HepG2 (cell line): ENCODE results near the gene IQGAP2. TPM values are rescaled to one million over a fixed set of nuclear protein-coding genes. Genes with fewer than 3 reads are reported as not detected.
"Not testable (repeated sequence)": the region's sequence is repeated elsewhere in the genome, so short reads cannot be mapped to it uniquely, and the experiment has no call there.

Experiments used
- ATAC-seq: fragments of 200-7000 bp; cut with Tn5 transposase; 3 replicates; pipeline ENCODE4 v1.9.1; 2020; ENCODE audit warnings: mild to moderate bottlenecking, moderate library complexity
- BruUV-seq: library from RNA; stranded (reverse); fragments of 400-500 nt; replicated peaks from 2 replicates; lab custom pipeline; 2021; lab: Mats Ljungman, UMichigan
- CTCF ChIA-PET: fragments of 300-600 bp; formaldehyde crosslinking; extraction: SDS; loops from one replicate; lab custom pipeline; 2021; ENCODE audit warnings: low total read pairs, inconsistent platforms, low intra/inter-chr PET ratio; lab: Yijun Ruan, JAX
- POLR2A ChIA-PET: fragments of 350-600 bp; sonication (Branson Sonifier 250); formaldehyde crosslinking; loops from one replicate; lab custom pipeline; 2020; ENCODE audit warnings: antibody characterized with exemption, inconsistent platforms; lab: Yijun Ruan, JAX
- DNase-seq: peaks from one replicate; pipeline ENCODE4 v3.0.0-alpha.2; 2015; ENCODE audit warnings: low spot score
- FAIRE-seq: peaks from 3 replicates; lab custom pipeline; 2011; peaks lifted over from hg19 to GRCh38; lab: Jason Lieb, UNC
- H2AFZ ChIP-seq: one replicate; pipeline ENCODE4 v1.6.1; 2011; ENCODE audit warnings: low read length, inconsistent platforms
- H3K27ac ChIP-seq: fragments of 300-600 bp; 3 replicates; pipeline ENCODE4 v1.8.0; 2011; ENCODE audit warnings: mixed run types, mild to moderate bottlenecking, mixed read lengths, low read length, inconsistent platforms; ENCODE audit not compliant: insufficient read depth; ENCODE audit errors: extremely low read length
- H3K27me3 ChIP-seq, 2 experiments: fragments of 200-600 bp in 1 of 2; 2 replicates in 1 of 2; 3 replicates in 1 of 2; pipeline versions ENCODE4 v1.6.0 to v1.8.0; 2011; ENCODE audit warnings: low read length in 2 of 2, mild to moderate bottlenecking in 2 of 2, moderate library complexity in 2 of 2, inconsistent platforms in 1 of 2; ENCODE audit not compliant: insufficient read depth in 2 of 2, control insufficient read depth in 1 of 2
- H3K36me3 ChIP-seq, 2 experiments: fragments of 200-600 bp in 1 of 2; replicated peaks in 1 of 2; 2 replicates in 1 of 2; 3 replicates in 1 of 2; pipeline versions ENCODE4 v1.5.1 to v1.8.0; 2011; ENCODE audit warnings: low read length in 2 of 2, inconsistent platforms in 1 of 2; ENCODE audit not compliant: insufficient read depth in 2 of 2, control insufficient read depth in 1 of 2
- H3K4me1 ChIP-seq: 2 replicates; pipeline ENCODE4 v1.5.1; 2012; ENCODE audit warnings: low read length, inconsistent platforms; ENCODE audit not compliant: insufficient read depth
- H3K4me2 ChIP-seq: 2 replicates; pipeline ENCODE4 v1.6.0; 2011; ENCODE audit warnings: low read depth, low read length, inconsistent platforms
- H3K4me3 ChIP-seq, 3 experiments: fragments of 200-600 bp in 1 of 3; sonication (generic), shearing (Covaris generic) in 1 of 3; replicated peaks in 1 of 3; 2 replicates each; pipeline ENCODE4 v1.5.1; 2011 to 2016; ENCODE audit warnings: low read length in 3 of 3, inconsistent platforms in 2 of 3, low read depth in 2 of 3, mild to moderate bottlenecking in 2 of 3, control low read depth in 1 of 3, mixed read lengths in 1 of 3; ENCODE audit not compliant: insufficient read depth in 1 of 3
- H3K79me2 ChIP-seq: one replicate; pipeline ENCODE4 v1.6.1; 2011; ENCODE audit warnings: low read length, inconsistent platforms; ENCODE audit not compliant: insufficient read depth
- H3K9ac ChIP-seq: 2 replicates; pipeline ENCODE4 v1.6.0; 2011; ENCODE audit warnings: mild to moderate bottlenecking, low read depth, low read length, inconsistent platforms; ENCODE audit not compliant: insufficient read depth
- H3K9me3 ChIP-seq: 2 replicates; pipeline ENCODE4 v1.5.1; 2012; ENCODE audit warnings: mild to moderate bottlenecking, low read length
- H4K20me1 ChIP-seq: 2 replicates; pipeline ENCODE4 v1.6.0; 2011; ENCODE audit warnings: inconsistent platforms, mild to moderate bottlenecking, low read length, moderate library complexity; ENCODE audit not compliant: insufficient read depth
- MAZ ChIP-seq, 2 experiments: sonication (generic) in 1 of 2; formaldehyde crosslinking in 1 of 2; IDR thresholded peaks; 2 replicates each; pipeline versions ENCODE4 v1.5.0 to v1.6.1; 2012 to 2020; ENCODE audit warnings: low read depth in 2 of 2, mild to moderate bottlenecking in 2 of 2, borderline replicate concordance in 1 of 2, improper control_type of control experiment in 1 of 2, low read length in 1 of 2, missing genetic modification reagents in 1 of 2, moderate library complexity in 1 of 2
- RFX1 ChIP-seq: fragments of 450-650 bp; IDR thresholded peaks from 2 replicates; pipeline ENCODE4 v1.6.1; 2017
- RFXAP ChIP-seq: sonication (generic); formaldehyde crosslinking; IDR thresholded peaks from 2 replicates; pipeline ENCODE4 v1.4.0; 2020; ENCODE audit warnings: missing genetic modification reagents, borderline replicate concordance
- SAP130 ChIP-seq: IDR thresholded peaks from 2 replicates; pipeline ENCODE4 v1.6.1; 2016; ENCODE audit warnings: low read depth
- WGBS: methylation state at CpG from one replicate; pipeline ENCODE4 v1.1.6; 2017; ENCODE audit warnings: low lambda C conversion rate; 5-methylcytosine and 5-hydroxymethylcytosine counted together
- in situ Hi-C: cut with HindIII; loops from 2 replicates; pipeline ENCODE4 v1.10.0; 2017; ENCODE audit warnings: low pct_unique_long_range_greater_than_20kb; ENCODE audit not compliant: extremely low pct_ligation_motif_present
- intact Hi-C: fragments of 100-400 bp; cut with micrococcal nuclease; formaldehyde crosslinking; loops from one replicate; pipeline ENCODE4 v1.10.0; 2022; ENCODE audit not compliant: unreplicated experiment
- polyA plus RNA-seq, 8 experiments: library from polyadenylated mRNA; depleted of rRNA in 3 of 8; stranded (reverse) in 7 of 8; unstranded in 1 of 8; fragments of >200 nt; fragmentation: Illumina TruSeq in 4 of 8; extraction: Trizol in 4 of 8; gene quantifications; 2 replicates each; pipeline versions ENCODE4 v1.2.1 to v1.2.3, GENCODE V29; 2011 to 2016; ENCODE audit warnings: low read depth in 4 of 8, missing spikeins in 1 of 8, mixed read lengths in 1 of 8; ENCODE audit not compliant: insufficient read depth in 1 of 8
- total RNA-seq, 5 experiments: library from RNA; depleted of rRNA; stranded (reverse); fragments of >200 nt; fragmentation: Illumina TruSeq; extraction: Trizol; gene quantifications; 2 replicates each; pipeline ENCODE4 v1.2.3, GENCODE V29; 2016; ENCODE audit warnings: low read depth in 1 of 5
- TF ChIP-seq, protein P1 (sequence below): sonication (generic); formaldehyde crosslinking; IDR thresholded peaks from 2 replicates; pipeline ENCODE4 v1.4.0; 2020; ENCODE audit warnings: mild to moderate bottlenecking, missing genetic modification reagents
- TF ChIP-seq, protein P2 (sequence below): sonication (generic); formaldehyde crosslinking; IDR thresholded peaks from 2 replicates; pipeline ENCODE4 v1.9.0; 2022; ENCODE audit warnings: low read depth, missing genetic modification reagents
- TF ChIP-seq, protein P3 (sequence below): sonication (generic); formaldehyde crosslinking; conservative IDR thresholded peaks from 2 replicates; pipeline ENCODE4 v1.4.0; 2020; ENCODE audit warnings: missing genetic modification reagents

IQGAP2 gene
- total and polyA plus RNA-seq, 2 of the 13 experiments (the other 11 are each of a cell fraction or from before 2014, with no cell fraction given): 35.2 to 83.3 TPM

DNA sequence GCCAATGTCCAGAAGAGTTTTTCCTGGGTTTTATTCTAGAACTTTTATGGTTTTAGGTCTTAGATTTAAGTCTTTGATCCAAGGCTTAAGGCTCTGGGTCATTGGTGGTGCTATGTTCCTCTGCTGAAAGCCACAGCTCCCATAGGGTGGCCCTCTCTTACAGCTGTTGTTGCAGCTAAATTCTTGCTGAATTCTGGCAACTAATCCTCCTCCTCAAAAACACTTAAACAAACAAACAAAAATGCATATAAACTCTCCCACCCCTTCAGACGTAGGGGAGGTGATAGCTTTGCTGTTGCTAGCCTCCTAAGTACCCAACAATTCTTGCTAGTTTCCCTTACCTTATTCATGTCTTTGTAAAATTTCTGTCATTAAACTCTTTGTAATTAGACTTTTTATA lies 30.2 kb downstream of the IQGAP2 start (continued):
- TF ChIP-seq, protein P1, sequence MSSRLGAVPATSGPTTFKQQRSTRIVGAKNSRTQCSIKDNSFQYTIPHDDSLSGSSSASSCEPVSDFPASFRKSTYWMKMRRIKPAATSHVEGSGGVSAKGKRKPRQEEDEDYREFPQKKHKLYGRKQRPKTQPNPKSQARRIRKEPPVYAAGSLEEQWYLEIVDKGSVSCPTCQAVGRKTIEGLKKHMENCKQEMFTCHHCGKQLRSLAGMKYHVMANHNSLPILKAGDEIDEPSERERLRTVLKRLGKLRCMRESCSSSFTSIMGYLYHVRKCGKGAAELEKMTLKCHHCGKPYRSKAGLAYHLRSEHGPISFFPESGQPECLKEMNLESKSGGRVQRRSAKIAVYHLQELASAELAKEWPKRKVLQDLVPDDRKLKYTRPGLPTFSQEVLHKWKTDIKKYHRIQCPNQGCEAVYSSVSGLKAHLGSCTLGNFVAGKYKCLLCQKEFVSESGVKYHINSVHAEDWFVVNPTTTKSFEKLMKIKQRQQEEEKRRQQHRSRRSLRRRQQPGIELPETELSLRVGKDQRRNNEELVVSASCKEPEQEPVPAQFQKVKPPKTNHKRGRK (CRISPR knock-in tag): no peak
- TF ChIP-seq SAP130 (CRISPR knock-in tag) (no peak), RFXAP (CRISPR knock-in tag) (no peak), RFX1 (no peak), MAZ (IDR thresholded peaks at IDR 0.05; ENCODE audit: borderline replicate concordance, low read depth, low read length) (no peak), MAZ (CRISPR knock-in tag; IDR thresholded peaks at IDR 0.05; ENCODE audit: low read depth) (no peak)
- TF ChIP-seq, protein P2, sequence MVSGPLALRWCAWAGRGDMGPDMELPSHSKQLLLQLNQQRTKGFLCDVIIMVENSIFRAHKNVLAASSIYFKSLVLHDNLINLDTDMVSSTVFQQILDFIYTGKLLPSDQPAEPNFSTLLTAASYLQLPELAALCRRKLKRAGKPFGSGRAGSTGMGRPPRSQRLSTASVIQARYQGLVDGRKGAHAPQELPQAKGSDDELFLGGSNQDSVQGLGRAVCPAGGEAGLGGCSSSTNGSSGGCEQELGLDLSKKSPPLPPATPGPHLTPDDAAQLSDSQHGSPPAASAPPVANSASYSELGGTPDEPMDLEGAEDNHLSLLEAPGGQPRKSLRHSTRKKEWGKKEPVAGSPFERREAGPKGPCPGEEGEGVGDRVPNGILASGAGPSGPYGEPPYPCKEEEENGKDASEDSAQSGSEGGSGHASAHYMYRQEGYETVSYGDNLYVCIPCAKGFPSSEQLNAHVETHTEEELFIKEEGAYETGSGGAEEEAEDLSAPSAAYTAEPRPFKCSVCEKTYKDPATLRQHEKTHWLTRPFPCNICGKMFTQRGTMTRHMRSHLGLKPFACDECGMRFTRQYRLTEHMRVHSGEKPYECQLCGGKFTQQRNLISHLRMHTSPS (CRISPR knock-in tag): no peak
- TF ChIP-seq, protein P3, sequence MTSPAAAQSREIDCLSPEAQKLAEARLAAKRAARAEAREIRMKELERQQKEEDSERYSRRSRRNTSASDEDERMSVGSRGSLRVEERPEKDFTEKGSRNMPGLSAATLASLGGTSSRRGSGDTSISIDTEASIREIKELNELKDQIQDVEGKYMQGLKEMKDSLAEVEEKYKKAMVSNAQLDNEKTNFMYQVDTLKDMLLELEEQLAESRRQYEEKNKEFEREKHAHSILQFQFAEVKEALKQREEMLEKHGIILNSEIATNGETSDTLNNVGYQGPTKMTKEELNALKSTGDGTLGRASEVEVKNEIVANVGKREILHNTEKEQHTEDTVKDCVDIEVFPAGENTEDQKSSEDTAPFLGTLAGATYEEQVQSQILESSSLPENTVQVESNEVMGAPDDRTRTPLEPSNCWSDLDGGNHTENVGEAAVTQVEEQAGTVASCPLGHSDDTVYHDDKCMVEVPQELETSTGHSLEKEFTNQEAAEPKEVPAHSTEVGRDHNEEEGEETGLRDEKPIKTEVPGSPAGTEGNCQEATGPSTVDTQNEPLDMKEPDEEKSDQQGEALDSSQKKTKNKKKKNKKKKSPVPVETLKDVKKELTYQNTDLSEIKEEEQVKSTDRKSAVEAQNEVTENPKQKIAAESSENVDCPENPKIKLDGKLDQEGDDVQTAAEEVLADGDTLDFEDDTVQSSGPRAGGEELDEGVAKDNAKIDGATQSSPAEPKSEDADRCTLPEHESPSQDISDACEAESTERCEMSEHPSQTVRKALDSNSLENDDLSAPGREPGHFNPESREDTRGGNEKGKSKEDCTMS (CRISPR knock-in tag): no peak

DNA sequence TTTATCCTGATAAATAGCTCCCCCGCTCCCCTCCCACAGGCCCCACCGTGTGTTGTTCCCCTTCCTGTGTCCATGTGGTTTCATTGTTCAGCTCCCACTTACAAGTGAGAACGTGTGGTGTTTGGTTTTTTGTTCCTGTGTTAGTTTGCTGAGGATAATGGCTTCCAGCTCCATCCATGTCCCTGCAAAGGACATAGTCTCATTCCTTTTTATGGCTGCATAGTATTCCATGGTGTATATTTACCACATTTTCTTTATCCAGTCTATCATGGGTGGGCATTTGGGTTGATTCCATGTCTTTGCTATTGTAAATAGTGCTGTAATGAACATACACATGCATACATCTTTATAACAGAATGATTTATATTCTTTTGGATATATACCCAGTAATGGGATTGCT lies 34.4 kb downstream of the IQGAP2 start:
- H3K9ac ChIP-seq, H3K27ac ChIP-seq, POLR2A ChIA-PET, H2AFZ ChIP-seq, CTCF ChIA-PET, H4K20me1 ChIP-seq, H3K4me2 ChIP-seq, FAIRE-seq, ATAC-seq, BruUV-seq, in situ Hi-C loops, H3K36me3 ChIP-seq, H3K4me3 ChIP-seq, DNase-seq, H3K27me3 ChIP-seq: not testable (repeated sequence)
- WGBS: 97% methylated on average over 3 of the region's 3 CpGs
- Histone ChIP-seq H3K79me2 (peaks cover 72% of the 10 kb centered on the region), H3K9me3 (peaks cover 13% of the 10 kb centered on the region; the same call in 1 of the 2 replicates), H3K4me1 (peaks cover 48% of the 10 kb centered on the region)
- intact Hi-C loops: loop anchor here (5.0 kb wide), 1 partner anchor 35 kb away; the partner anchor contains the start of gene IQGAP2
